Measurements from ENCODE around the gene BTNL3.

BTNL3 gene

DNA sequence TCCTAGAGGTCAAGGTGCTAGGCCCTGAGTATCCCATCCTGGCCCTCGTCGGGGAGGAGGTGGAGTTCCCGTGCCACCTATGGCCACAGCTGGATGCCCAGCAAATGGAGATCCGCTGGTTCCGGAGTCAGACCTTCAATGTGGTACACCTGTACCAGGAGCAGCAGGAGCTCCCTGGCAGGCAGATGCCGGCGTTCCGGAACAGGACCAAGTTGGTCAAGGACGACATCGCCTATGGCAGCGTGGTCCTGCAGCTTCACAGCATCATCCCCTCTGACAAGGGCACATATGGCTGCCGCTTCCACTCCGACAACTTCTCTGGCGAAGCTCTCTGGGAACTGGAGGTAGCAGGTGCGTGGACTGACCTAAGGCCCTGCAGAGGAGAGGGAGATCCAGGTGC lies 59.3 kb downstream of the BTNL3 start:
- DNase-seq (ENCODE audit: low read depth) = no peak

DNA sequence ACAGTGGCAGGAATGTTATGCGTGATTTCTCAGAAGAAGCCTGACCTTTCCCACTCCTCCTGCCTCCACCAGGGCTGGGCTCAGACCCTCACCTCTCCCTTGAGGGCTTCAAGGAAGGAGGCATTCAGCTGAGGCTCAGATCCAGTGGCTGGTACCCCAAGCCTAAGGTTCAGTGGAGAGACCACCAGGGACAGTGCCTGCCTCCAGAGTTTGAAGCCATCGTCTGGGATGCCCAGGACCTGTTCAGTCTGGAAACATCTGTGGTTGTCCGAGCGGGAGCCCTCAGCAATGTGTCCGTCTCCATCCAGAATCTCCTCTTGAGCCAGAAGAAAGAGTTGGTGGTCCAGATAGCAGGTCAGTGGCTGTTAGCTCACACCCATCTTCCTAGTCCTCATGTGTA lies 61.4 kb downstream of the BTNL3 start:
- no peak for DNase-seq (ENCODE audit: low read depth)

DNA sequence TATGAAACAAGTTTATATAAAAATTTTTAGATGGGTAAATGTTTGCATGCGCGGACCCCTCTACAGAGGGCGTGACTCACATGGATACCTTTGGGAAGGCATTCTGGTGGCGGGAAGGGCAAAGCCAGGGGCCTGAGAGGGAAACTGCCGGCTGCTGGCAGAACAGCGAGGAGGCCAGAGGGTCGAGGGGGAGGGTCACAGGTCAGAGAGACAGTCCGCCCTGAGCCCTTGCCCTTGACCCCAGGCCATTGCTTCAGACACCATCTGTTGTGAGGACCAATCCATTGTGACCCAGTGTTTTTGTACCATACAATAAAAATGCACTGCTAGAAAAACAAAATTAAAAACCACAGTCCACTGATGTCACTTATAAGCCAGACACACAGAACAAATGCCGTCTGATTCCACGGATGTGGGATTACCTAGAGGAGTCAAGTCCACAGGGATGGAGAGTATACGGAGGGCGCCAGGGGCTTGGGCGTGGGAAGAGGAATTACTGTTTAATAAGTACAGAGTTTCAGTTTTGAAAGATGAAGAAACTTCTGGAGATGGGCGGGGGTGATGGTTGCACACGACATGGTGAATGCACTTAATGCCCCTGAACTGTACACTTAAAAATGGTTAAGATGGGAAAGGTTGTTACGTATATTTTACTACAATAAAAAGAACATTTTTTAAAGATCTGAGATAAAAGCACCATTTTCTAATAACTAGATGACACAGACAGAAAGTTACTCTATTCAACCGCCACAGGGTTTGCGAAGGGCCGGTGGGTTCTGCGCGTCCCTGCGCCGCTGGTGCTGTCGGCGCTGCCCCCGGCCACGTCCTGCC lies 63.4 kb downstream of the BTNL3 start:
- no peak for DNase-seq (ENCODE audit: low read depth)

GRCh38 chr5:181052672-181053487 lies 64.2 kb downstream of the BTNL3 start:
- no peak for DNase-seq (ENCODE audit: low read depth)

DNA sequence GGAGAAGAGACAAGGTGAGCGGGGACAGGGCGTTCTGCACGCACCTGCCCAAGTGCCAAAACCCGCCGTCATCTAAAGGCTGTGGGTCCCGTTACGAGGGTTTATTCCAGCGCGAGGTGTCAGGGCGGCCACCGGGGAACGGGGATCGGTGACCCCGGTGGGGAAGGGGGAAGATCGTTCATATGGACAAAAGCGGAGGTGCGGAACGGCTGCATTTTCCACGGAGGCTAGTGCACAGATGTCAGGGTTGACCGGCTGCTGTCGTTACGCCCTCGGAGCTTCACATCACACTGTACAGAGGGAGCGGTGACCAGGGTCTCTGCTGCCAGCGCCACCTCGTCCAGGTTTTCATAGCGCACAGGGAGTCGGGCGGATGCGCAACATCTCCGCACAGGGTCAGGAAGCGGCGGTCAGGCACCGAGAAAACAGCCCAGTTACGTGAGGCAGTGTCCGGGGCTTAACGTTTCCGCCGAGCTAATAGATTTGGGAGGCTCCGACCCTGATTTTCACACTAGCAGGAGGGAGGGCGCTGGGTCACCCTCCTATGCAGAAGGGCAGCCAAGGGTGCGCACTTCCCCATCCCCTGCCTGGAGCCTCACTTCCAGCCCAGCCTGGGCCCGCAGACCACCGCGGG lies 65.0 kb downstream of the BTNL3 start:
- DNase-seq (ENCODE audit: low read depth) = no peak

GRCh38 chr5:181054138-181054537 lies 65.5 kb downstream of the BTNL3 start:
- DNase-seq (ENCODE audit: low read depth) = no peak

DNA sequence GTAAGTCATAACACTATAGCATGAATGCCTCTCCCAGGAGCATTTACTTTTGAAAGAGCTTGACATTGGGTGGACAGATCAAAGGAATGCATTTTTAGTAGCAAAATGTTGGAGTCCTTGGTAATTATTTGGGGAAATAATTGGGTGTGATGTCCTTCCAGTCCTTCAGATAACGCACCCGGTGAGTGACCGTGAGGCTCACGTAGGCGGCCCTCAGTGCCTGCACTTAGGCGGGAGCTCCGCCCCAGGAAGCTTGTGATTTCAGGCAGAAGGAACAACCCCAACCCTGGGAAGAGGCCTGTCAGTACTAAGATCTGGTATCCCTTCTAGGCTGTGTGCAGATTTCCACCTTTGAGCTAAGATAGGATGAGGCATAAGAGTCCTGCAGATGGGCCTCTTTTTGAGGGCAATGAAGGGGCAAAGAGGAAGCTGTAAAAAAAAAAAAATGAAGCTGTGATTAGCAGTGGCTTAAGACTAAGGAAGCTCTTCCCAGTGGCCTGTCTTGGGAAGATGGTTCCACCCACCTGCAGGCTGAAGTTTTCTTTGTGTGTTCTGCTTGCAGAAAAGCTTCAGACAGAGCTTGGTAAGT lies 66.3 kb downstream of the BTNL3 start:
- DNase-seq (ENCODE audit: low read depth) = no peak

All from stimulated activated CD8-positive, alpha-beta memory T cell treated with anti-CD3 and anti-CD28 coated beads, Interleukin-15, amount 100 ng/mL, for 1 hour (primary cell).